Hepatocyte (in vitro differentiated cells): ENCODE measurements around the gene ORM1.

Experiments
- CTCF ChIP-seq: fragments of 200-600 bp; sonication (generic); IDR thresholded peaks from 2 replicates; pipeline ENCODE4 v1.5.1; 2016; ENCODE audit warnings: antibody characterized with exemption, mild to moderate bottlenecking; ENCODE audit not compliant: poor library complexity
- EZH2 ChIP-seq: fragments of 200-600 bp; sonication (generic); IDR thresholded peaks from 2 replicates; pipeline ENCODE4 v1.6.1; 2016; ENCODE audit warnings: antibody characterized with exemption, mild to moderate bottlenecking, borderline replicate concordance
- EZH2phosphoT487 ChIP-seq: fragments of 200-600 bp; sonication (generic); IDR thresholded peaks from one replicate; pipeline ENCODE4 v1.6.1; 2018; ENCODE audit warnings: antibody characterized with exemption, mild to moderate bottlenecking, low read depth, moderate library complexity; ENCODE audit not compliant: unreplicated experiment, severe bottlenecking

- TF ChIP-seq CTCF (no peak), EZH2phosphoT487 (no peak), EZH2 (no peak)
Measured at GRCh38 chr9:114361542-114361941, 38.6 kb downstream of the ORM1 start.
